Cardiac muscle cell (in vitro differentiated cells and primary cell): ENCODE results near the gene SLC29A3. TPM values are rescaled to one million over a fixed set of nuclear protein-coding genes. Genes with fewer than 3 reads are reported as not detected.

Experiments used
- DNase-seq, 2 donors: peaks; one replicate each; pipeline versions ENCODE4 v3.0.0 to v3.0.0-alpha.2; 2010 to 2017; ENCODE audit warnings: low read depth in 1 of 2, low spot score in 1 of 2
- H3K27ac ChIP-seq: fragments of 200-600 bp; sonication (generic); 2 replicates; pipeline ENCODE4 v1.5.1; 2016
- H3K27me3 ChIP-seq: fragments of 200-600 bp; sonication (generic); 2 replicates; pipeline ENCODE4 v1.6.0; 2016; ENCODE audit warnings: control low read depth
- H3K36me3 ChIP-seq: fragments of 200-600 bp; sonication (generic); 2 replicates; pipeline ENCODE4 v1.5.1; 2016; ENCODE audit warnings: control low read depth
- H3K4me1 ChIP-seq: fragments of 200-600 bp; sonication (generic); 2 replicates; pipeline ENCODE4 v1.8.1; 2017; ENCODE audit warnings: low read depth, mild to moderate bottlenecking, mixed run types
- H3K4me3 ChIP-seq: fragments of 200-600 bp; sonication (generic); 2 replicates; pipeline ENCODE4 v1.5.1; 2016; ENCODE audit warnings: mild to moderate bottlenecking
- H3K9me3 ChIP-seq: fragments of 200-600 bp; sonication (generic); 2 replicates; pipeline ENCODE4 v1.5.1; 2017; ENCODE audit warnings: low read depth, mild to moderate bottlenecking, control low read depth
- polyA plus RNA-seq: library from polyadenylated mRNA; unstranded; fragments of >200 nt; fragmentation: Nextera tagmentation; extraction: Ambion mirVana; gene quantifications from 2 replicates; pipeline ENCODE4 v1.2.1, GENCODE V29; 2016
- total RNA-seq: library from RNA; depleted of rRNA; stranded (reverse); fragments of >200 nt; gene quantifications from 2 replicates; pipeline ENCODE4 v1.2.3, GENCODE V29; 2016
- TF ChIP-seq, protein P1 (sequence below): IDR thresholded peaks from 2 replicates; pipeline ENCODE4 v1.5.1; 2012; ENCODE audit warnings: low read depth, mild to moderate bottlenecking, low read length

The SLC29A3 gene
- total and polyA plus RNA-seq, 2 experiments from 2014 or later: 3.5 to 4.0 TPM

DNA sequence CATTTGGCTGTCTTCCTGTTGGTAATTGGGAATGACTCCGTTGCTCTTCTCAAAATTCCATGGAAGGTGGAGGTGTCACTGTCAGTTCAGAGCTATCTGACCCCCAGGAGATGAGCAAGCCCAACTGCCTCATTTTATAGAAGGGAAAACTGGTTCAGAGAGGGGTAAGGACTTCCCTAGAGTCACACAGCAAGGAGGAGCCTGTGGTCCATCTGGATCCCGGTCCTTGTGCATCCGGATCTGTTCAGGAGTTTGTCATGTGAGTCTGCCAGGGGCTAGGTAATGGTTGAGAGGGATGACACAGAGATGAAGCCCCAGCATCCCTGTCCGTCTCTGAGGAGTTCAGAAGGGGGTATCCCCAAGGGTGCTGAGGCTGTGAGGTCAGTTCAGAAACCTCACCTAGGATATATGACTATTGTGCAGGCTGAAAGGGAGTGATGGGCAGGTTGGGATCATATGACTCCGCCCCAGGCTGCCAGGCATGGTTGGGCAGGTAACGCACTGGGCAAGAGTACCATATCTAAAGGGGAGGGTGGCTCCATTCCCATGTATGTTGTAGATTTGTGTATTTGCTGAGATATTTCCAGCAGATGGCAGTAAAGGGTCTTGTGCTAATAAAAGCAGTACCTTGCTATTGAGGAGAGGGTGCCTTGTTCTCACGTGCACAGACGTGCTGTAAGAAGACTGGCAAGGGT lies 16.0 kb upstream of the SLC29A3 start:
- DNase-seq: peak; percentile 69 to 76
- TF ChIP-seq, protein P1, sequence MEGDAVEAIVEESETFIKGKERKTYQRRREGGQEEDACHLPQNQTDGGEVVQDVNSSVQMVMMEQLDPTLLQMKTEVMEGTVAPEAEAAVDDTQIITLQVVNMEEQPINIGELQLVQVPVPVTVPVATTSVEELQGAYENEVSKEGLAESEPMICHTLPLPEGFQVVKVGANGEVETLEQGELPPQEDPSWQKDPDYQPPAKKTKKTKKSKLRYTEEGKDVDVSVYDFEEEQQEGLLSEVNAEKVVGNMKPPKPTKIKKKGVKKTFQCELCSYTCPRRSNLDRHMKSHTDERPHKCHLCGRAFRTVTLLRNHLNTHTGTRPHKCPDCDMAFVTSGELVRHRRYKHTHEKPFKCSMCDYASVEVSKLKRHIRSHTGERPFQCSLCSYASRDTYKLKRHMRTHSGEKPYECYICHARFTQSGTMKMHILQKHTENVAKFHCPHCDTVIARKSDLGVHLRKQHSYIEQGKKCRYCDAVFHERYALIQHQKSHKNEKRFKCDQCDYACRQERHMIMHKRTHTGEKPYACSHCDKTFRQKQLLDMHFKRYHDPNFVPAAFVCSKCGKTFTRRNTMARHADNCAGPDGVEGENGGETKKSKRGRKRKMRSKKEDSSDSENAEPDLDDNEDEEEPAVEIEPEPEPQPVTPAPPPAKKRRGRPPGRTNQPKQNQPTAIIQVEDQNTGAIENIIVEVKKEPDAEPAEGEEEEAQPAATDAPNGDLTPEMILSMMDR: peak; percentile 58
- H3K27me3 ChIP-seq: no peaks in the 10 kb centered on the region
- no peak overlapping the region for H3K4me3 ChIP-seq
- H3K36me3 ChIP-seq: peaks cover 22% of the 10 kb centered on the region
- peak overlapping the region; percentile 54 for H3K27ac ChIP-seq
- H3K4me1 ChIP-seq: peaks cover 13% of the 10 kb centered on the region
- H3K9me3 ChIP-seq: no peaks in the 10 kb centered on the region

DNA sequence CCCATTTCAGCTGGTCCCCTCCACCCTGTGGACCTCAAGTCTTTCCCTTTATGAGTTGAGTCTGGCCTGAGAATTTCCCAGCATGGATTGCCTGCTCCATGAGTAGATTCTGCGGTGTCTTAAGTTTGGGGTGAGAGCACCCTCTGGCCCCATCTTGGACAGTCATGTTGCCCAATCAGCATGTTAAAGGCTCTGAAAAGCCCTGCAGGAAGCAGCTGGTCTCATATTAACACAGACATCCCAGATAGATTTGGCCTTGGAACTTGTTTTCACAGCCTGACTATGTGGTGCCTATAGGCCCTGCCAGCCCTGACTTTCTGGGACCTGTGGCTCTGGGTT lies 15.5 kb upstream of the SLC29A3 start:
- H3K4me3 ChIP-seq: no peak overlapping the region
- peaks cover 17% of the 10 kb centered on the region for H3K36me3 ChIP-seq
- no peaks in the 10 kb centered on the region for H3K27me3 ChIP-seq
- peak overlapping the region; percentile 54 for H3K27ac ChIP-seq
- no peak for DNase-seq
- H3K9me3 ChIP-seq: no peaks in the 10 kb centered on the region
- H3K4me1 ChIP-seq: peaks cover 13% of the 10 kb centered on the region
- TF ChIP-seq, protein P1: no peak

DNA sequence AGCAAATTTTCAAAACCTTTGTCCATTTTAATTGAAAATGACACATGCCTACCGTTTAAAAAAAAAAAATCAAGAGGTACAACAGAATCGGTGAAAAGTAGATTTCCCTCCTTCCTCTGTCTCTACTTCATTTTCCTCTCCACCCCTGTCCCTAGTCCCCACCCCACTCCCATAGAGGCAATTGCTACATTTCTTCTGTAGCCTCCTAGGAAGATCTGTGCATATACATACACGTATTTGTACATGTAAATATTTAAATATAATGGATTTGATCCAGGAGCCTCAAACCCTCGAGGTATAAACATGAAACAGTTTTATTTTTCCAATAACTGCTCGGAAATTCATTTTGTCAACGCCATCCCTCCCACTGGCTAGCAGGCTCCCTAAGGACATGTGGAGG lies 14.1 kb upstream of the SLC29A3 start:
- Histone ChIP-seq H3K27ac (peak overlapping the region; percentile 28), H3K27me3 (no peaks in the 10 kb centered on the region), H3K9me3 (no peaks in the 10 kb centered on the region), H3K4me3 (no peak overlapping the region), H3K36me3 (peaks cover 7% of the 10 kb centered on the region), H3K4me1 (peaks cover 13% of the 10 kb centered on the region)
- TF ChIP-seq, protein P1: no peak
- no peak for DNase-seq

DNA sequence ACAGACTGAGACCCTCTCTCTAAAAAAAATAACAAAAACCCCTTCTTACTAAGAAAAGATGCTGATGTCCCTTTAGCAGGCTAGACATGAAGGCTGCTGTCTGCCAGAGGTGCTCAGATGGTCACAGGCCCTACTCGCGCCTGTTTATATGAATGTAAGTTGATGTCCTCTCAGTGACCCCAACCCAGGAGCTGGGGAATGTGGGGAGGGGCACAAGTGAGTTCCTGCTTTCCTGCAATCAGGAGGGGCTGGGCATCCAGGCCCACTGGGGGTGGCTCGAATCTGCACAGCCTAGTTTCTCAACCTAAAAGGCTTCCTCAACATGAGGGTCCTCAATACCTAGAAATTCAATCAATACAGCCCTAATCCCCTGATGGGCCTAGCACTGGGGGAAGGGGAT lies 12.1 kb upstream of the SLC29A3 start:
- H3K36me3 ChIP-seq: no peaks in the 10 kb centered on the region
- H3K27ac ChIP-seq: peak overlapping the region; percentile 82
- H3K4me3 ChIP-seq: no peak overlapping the region
- peaks cover 13% of the 10 kb centered on the region for H3K4me1 ChIP-seq
- H3K27me3 ChIP-seq: no peaks in the 10 kb centered on the region
- DNase-seq: peak in 1 of 2 donors; percentile 70
- H3K9me3 ChIP-seq: no peaks in the 10 kb centered on the region
- TF ChIP-seq, protein P1: no peak

DNA sequence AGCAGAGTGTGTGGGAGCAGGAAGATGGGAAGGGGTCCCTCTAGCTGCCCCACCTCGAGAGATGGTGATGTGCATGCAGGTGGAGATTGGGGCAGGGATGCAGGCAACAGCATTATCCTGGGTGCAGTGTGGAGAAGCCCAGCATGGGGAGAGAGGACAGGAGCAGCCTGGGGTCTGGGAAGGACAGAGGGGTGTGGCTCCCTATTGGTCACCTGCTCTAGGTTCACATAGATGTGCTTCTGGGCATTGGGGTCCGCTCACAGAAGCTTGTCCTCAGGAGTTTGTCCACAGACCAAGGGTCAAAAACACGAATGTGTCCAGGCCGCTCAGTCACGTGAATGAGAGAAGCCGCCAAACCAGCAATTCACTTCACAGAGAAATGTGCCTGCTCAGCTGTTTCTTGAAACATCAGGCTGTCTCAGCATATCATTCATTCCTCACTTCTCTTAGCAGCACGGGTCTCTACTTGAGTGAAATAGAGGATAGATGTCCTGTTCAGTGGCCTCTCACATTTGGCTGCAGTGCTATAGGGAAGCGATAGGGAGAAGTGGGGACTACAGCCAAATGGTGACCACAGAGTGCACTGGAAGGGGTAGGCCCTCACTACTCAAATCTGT lies 11.5 kb upstream of the SLC29A3 start:
- H3K27ac ChIP-seq: peak overlapping the region; percentile 82
- H3K4me1 ChIP-seq: peaks cover 13% of the 10 kb centered on the region
- TF ChIP-seq, protein P1: no peak
- H3K9me3 ChIP-seq: no peaks in the 10 kb centered on the region
- no peak for DNase-seq
- no peaks in the 10 kb centered on the region for H3K27me3 ChIP-seq
- no peak overlapping the region for H3K4me3 ChIP-seq
- H3K36me3 ChIP-seq: no peaks in the 10 kb centered on the region
